T-helper 1 cell treated with Interleukin-12 subunit alpha and Interleukin-12 subunit beta and Interleukin-4 antibody, amounts not matched to agents 30 ng/mL and 1 ng/mL, for 36 hours (primary cell): Measurements from ENCODE around the gene OTUB2. TPM values are rescaled to one million over a fixed set of nuclear protein-coding genes. Genes with fewer than 3 reads are reported as not detected.

ENCODE experiments used
- intact Hi-C: fragments of 100-400 bp; cut with micrococcal nuclease; formaldehyde crosslinking; loops from one replicate; pipeline ENCODE4 v1.15.1; 2024
- total RNA-seq: library from RNA; stranded (reverse); gene quantifications from 2 replicates; pipeline ENCODE4 v1.2.3, GENCODE V29; 2022

OTUB2 gene
- total RNA-seq, 1 donor from 2014 or later = 3.3 TPM

DNA sequence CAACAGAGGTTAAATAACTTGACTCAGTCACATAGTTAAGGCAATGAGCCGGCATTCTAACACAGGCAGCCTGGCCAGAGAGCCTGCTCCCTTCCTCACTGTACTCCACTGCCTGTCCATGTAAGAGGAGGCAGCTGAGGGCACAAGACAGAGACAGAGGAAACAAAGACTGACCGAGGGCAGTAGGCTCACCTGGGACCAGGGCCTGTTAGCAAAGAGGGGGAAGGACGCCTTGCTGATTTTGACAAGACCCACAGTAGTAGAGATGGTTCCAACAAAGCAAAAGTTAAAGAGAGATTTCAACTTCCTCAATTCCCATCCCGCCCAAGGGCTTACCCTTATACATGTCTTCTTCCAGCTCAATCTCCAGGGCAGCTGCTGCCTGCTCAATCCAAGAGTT is 26.5 kb downstream of the OTUB2 start:
- intact Hi-C loops = no loop called here

DNA sequence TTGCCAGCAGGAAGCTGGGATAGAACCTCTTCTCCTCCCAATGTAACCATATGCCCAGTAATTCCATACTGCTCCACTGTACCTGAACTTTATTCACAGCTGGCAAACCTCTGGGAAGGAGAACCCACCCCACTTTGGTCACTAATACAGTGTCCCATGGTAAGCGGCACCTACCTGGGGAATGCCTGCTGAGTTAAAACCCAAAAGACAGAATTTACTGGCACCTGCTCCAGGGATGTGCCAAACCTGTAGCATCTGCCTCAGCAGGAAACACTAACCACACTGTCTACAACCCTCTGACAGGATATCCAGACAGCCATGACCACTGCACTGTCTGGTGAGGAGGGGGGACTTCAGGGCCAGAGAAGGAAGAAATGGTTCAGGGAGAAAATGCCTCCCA is 28.3 kb downstream of the OTUB2 start:
- intact Hi-C loops = no loop called here

DNA sequence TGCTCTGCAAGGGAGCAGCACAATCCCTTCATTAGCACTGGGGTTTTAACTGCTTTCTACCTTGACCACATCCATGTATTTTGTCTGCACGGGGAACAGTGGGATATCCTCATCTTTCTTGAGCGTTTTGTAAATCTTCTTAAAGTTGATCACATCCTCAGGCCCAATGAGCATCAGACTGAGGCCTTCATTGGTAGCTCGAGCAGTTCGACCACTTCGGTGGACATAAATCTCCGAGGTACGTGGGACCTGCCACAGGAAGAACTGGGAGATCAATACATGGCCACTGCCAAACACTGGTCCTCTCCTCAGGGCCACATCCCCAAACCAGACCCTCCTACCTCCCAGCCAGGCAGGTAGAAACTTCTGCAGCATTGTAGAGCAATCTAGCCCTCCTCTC is 28.8 kb downstream of the OTUB2 start:
- intact Hi-C loops = no loop called here

DNA sequence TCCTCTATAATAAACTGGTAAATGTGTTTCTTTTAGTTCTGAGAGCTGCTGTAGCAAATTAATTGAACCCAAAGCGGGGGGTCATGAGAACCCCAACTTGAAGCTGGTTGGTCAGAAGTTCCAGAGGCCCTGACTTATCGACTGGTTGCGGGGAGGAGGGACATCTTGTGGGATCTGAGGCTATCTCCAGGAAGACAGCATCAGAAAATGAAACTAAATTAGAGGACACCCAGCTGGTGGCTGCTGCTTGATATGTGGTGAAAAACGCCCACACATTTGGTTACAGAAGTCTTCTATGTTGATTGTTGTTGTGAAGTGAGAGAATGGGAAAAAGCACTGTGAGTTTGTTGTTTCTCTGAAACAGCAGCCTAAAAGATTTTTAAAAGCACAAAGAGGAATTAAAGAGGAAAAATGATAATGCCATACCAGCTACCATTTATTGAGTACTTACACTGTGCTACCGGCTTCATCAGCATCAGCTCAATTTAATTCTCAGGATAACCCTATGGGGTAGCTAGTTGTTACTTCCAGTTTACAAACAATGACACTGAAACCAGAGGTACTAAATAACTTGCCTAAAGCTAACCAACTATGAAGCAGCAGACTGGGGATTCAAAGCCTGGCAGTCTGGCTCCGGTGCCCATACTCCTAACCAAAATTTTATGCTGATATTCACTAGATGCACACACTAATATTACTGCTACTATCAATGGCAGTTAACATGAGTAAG is 30.6 kb downstream of the OTUB2 start:
- intact Hi-C loops = loop anchor here (1.0 kb wide), 3 partner anchors 25 to 80 kb away; partner anchors contain the start of genes DDX24, IFI27L1 and OTUB2

DNA sequence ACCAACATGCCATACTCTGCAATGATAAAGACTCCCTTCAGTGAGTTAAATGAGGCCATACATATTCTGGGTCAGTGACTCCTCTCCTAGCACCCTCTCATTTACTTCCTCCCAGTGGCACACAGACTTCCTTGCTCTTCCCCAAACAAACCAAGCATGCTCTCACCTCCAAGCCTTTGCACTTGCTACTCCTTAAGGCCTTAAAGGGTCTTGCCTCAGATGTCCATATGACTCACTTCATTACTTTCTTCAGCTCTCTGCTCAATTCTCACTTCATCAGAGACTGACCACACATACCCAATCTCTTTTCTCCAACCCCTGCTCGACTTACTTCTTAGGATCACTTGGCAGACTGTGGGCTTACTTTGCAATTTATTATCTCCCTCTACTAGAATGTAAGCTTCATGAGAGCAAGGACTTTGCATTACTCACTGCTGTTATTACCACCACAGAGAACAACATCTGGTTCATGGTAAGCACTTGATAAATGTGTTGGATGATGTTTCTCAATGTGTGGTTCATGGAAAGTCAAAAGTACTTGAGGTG is 32.1 kb downstream of the OTUB2 start:
- intact Hi-C loops = no loop called here

DNA sequence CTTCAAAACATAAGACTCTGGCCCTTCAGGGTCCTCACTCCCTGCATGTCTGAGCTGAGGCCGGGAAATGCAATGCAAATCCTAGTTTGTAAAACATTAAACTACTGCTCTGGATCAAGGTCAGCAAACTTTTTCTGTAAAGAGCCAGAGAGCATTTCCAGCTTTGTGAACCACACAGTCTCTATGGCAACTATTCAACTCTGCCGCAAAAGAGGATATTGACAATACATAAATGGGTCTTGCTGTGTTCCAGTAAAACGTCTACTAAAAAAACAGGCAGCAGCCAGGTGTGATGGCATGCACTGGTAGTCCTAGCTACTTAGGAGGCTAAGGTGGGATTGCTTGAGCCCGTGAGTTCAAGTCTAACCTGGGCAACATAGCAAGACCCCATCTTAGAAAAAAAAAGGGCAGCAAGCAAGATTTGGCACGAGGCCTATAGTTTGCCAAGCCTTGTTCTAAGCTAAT is 32.6 kb downstream of the OTUB2 start:
- intact Hi-C loops = no loop called here

DNA sequence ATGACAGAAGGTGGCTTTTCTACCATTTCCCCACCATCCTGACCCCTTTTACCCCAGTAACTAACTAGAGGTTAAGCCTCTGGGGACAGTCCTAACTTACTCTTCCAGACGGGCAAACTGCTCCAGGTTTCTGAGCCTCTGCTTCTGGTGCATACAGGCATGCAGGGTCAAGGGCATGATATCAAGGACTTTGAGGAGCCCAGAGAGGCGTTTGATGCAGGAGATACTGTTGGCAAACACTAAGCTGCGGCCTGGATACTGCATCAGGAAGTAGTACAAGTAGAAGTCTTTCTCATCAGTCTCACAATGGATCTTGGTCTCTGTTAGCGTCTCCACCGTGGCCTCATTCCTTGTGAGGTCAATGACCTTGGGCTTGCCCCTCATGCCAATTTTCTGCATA is 33.9 kb downstream of the OTUB2 start:
- intact Hi-C loops = no loop called here

DNA sequence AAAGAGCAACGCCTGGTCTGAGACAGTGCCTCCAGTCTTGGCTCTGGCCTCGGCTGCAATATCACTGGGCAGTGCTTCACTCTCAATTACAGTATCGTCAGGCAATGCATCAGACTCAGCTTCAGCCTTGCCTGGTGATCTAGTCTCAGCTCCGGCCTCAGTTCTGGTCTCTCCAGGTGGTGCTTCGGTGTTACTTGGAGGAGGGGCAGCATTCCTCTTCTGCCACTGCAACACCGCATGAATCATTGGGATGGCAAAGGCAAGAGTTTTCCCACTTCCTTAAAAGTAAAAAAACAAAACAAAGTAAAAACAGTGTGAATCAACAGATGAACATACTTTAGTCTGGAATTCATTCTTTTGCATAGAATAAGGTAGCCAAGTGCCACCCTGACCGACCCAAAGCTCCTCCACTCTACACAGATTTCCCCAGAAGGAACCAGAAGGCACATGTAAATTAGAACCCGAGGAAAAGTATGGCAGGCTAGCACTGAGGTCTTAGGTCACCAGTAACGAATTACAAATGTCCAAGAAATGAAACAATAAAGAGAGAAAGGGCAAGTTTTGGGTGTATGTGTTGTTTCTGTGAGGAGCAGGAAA is 36.3 kb downstream of the OTUB2 start:
- intact Hi-C loops = no loop called here

DNA sequence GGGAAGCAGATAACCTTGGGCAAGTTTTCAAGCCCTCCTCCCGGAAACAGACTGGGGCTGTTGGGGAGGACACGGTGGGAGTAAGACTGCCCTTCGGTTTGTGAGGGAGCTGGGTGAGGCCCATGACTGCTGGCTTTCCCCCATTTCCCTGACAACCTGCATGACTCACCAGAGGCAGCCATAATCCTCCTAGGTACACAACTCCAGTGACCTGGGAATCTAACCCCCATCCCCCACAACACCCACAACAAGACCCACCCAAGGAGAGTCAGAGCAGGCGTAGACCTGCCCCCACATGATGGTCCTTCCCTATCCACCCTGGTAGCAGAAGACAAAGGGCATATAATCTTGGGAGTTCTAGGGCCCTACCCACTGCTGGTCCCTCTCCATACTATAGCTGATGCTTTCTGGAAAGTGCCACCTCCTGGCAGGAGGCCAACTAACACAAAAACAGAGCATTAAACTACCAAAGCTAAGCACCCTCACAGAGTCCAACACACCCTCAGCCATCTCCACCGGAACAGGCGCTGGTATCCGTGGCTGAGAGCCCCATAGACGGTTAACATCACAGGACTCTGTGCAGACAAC is 40.0 kb downstream of the OTUB2 start:
- intact Hi-C loops = no loop called here

DNA sequence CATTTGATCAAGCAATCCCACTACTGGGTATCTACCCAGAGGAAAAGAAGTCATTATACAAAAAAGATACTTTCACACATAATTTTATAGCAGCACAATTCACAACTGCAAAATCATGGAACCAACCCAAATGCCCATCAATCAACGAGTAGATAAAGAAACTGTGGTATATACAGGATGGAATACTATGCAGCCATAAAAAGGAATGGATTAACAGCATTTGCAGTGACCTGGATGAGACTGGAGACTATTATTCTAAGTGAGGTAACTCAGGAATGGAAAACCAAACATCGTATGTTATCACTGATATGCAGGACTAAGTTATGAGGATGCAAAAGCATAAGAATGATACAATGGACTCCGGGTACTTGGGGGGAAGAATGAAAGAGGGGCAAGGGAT is 45.9 kb downstream of the OTUB2 start:
- intact Hi-C loops = loop anchor here (10.0 kb wide), 1 partner anchor 1463 kb away; the partner anchor contains the start of gene GLRX5

DNA sequence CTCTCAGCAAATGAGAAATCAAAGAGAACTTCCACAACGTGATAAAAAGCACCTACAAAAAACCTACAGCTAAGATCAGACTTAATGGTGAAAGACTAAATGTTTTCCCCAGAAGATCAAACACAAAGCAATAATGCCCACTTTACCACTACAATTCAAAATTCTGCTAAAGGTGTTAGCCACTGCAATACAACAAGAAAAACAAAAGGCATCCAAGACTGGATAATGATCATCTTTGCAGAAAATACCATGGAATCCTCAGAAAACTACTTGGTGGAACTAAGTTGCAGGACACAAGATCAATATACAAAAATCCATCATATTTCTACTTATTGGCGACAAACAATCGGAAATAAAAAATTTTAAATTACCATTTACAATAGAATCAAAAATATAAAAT is 48.4 kb downstream of the OTUB2 start:
- intact Hi-C loops = loop anchor here (10.0 kb wide), 1 partner anchor 1460 kb away; the partner anchor contains the start of gene GLRX5

DNA sequence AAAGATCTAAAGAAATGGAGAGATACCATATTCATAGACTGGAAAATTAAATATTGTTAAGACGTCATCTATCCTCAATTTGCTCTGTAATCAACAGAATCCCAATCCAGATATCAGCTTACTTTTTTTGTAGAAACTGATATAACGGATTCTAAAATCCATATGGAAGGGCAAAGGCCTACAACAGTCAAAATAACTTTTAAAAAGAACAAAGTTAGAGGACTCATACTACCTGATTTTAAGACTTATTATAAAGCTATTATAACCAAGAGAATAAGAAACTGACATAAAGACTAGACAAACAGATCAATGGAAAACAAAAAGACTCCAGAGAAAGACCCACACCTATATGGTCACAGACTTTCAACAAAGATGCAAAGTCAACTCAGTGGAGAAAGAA is 48.9 kb downstream of the OTUB2 start:
- intact Hi-C loops = loop anchor here (10.0 kb wide), 1 partner anchor 1460 kb away; the partner anchor contains the start of gene GLRX5

DNA sequence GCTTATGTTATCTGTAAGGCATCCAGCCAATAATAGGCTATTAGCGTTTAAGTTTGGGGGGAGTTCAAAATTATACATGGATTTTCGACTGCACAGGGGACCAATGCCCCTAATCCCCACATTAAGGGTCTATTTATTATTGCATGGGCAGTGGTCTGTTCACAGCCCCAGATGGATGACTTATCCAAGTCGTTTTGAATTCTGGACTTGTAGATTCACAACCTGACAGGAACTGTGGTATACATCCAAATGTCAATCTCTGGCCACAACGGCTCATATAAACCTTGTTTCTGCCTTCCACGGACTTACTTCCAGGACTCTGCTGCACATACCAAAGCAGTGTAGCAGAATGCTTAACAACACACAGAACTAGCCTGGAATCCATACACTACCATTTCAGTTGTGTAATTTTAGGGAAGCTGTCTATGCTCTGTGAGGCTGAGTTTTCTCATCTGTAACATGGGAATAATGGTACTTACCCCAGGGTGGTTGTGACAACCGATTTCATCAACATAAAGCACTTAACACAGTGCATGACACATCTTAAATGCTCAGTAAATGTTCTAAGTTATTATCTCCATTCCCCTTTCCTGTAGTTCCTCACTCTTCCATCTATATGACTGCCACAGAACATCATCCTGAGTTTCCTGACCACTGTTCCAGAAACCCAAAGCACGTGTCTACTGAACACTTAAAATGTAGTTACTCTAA is 51.1 kb downstream of the OTUB2 start:
- intact Hi-C loops = loop anchor here (10.0 kb wide), 1 partner anchor 1458 kb away; the partner anchor contains the start of gene GLRX5

DNA sequence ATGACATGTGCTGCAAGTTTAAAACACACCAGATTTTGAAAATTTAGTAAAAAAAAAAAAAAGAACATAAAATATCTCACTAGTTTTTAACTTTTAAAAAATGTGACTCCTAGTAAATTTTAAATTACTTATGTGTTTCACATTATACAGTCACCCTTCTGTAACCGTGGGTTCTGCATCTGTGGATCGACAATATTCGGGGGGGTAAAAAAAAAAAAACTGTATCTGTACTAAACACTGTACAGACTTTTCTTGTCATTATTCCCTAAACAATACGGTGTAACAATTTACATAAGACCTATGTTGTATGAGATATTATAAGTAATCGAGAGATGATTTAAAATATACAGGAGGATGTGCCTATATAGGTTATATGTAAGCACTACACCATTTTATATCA is 51.7 kb downstream of the OTUB2 start:
- intact Hi-C loops = loop anchor here (10.0 kb wide), 1 partner anchor 1457 kb away; the partner anchor contains the start of gene GLRX5

DNA sequence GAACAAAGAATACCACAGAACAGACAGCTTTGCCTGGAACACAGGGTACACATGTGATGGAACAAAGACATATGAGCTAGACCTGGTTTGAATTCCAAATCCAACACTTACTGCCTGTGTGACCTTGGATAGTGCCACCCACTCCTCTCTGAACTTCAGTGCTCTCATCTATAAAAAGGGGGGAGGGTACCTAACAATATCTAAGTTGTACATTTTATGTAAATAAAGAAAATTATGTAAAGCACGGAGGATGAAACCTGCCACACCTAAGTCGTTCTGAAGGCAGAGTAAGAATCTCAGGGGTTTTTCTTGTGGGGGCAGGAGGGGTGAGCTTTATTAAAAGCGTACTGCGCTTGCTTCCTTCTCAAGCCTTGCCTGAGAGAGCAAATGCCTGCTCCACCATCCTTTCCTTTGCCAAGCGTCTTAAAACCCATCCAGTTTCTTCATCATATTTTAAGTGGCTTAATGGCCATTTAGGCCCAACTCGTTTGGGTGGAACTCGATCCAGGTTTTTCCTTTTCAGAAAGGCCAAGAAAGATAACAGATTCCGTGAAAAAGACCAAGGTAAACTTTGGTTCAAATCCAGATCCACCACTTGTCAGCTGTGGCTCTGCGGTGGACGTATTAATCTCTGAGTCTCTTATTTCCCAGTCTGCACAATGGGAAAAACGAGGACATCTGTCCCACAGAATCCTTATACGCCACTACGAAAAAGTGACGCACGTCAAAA is 53.9 kb downstream of the OTUB2 start:
- intact Hi-C loops = loop anchor here (10.0 kb wide), 1 partner anchor 1455 kb away; the partner anchor contains the start of gene GLRX5

DNA sequence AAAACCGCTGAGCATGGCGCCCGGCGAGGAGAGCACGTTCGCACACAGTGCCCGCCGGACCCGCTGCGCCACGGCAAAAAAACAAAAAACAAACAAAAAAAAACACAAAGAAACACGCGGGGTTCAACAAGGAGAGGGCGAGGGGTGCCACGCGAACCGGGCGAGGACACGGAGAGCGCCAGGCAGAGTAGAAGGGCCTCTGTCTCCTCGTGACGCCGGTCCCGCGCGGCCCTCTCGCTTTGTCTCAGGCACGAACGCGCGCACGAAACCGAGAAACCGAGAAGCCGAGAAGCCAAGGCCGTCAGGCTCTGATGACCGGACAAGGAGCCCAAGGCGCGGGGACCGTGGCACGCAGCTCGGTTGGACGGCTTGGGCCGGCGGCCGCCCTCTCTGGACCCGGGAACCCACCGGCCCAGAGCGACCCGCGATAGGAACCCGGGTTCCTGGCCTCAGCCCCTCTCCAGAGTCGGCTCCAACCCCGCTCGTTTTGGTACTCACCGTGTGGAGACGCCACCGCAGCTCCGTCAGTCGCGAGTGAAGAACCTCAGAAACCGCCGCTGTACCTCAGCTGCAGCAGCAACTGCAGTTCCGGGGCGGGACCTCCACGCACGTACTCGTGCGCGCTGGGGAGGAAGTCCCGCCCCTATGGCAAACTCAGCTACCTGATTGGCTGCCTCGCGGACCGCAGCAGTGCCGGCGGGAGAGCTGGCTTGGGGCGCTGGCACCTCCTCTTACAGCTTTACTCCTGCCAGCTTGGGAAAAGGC is 54.7 kb downstream of the OTUB2 start, which contains the start of the genes DDX24 and IFI27L1:
TSS of gene DDX24 (minus strand) at position 582 of the 765 bp plus-strand sequence. CDS start 1,460 bp downstream, outside the sequence.
TSS of gene IFI27L1 (plus strand) at position 690 of the 765 bp plus-strand sequence. CDS start 15,628 bp downstream, outside the sequence.
- intact Hi-C loops = loop anchor here (1.0 kb wide), 9 partner anchors 25 to 142 kb away; partner anchors contain the start of genes ASB2, IFI27L2, OTUB2 and PPP4R4

DNA sequence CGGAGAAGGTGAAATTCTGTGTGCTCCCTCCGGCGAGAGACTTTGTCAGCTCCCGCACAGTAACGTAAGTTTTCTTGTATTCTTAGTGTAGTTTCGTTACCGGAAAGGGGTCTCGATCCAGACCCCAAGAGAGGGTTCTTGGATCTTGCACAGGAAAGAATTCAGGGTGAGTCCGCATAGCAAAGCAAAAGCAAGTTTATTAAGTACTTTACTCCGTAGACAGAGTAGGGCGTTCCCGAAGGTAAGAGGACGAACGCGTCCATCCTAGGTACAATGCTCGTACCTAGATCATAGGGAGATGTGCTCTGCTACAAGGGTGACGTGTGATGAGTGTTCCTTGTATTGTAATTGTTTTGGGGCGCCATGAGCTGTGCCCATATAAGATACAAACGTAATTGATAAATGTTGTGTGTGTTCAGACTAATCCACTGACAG is 55.3 kb downstream of the OTUB2 start:
- intact Hi-C loops = loop anchor here (1.0 kb wide), 9 partner anchors 25 to 142 kb away; partner anchors contain the start of genes ASB2, IFI27L2, OTUB2 and PPP4R4

DNA sequence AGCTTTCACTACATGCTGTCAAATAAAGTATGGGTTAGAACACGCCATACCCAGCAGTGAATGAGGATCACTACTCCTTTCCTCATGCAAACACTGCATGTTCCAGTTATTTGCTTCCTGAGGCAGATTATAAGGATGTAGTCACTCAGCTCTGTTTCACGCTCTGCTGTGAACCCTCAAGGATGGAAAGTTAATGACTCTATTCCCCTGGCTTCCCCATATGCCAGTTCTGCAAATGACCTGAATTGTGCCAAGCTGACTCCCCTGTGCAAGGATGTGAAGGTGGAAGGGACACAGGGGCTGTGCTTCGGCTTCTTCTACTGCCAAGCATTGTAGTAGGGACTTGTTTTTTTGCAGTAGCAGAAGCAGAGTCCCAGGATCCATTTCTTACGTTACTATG is 61.8 kb downstream of the OTUB2 start:
- intact Hi-C loops = no loop called here

DNA sequence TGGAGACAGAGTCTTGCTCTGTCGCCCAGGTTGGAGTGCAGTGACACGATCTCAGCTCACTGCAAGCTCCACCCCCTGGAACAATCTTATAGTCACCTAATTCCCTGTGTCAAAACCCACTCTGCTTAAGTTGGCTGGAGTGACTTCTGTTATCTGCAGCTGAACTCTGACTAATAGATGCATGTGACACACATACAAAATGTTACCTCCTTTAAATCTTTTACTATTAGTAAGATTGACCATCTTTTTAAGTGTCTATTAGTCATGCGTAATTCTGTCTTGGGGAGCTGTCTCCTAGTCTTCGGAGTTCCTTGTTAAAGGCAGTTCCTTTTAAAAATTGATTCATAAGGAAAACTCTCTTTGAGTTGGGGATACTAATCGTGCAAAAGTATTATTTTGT is 62.4 kb downstream of the OTUB2 start:
- intact Hi-C loops = no loop called here
